Measurements from ENCODE around the gene PIAS3.
"Not testable (repeated sequence)": the region's sequence is repeated elsewhere in the genome, so short reads cannot be mapped to it uniquely, and the experiment has no call there.

The PIAS3 gene

GRCh38 chr1:145871994-145872924 is 13.4 kb upstream of the PIAS3 start:
- DNase-seq = peak; percentile 15

GRCh38 chr1:145868232-145868631 is 9.4 kb upstream of the PIAS3 start:
- no peak for DNase-seq

- DNase-seq = no peak
Measured at GRCh38 chr1:145863282-145864018, 4.6 kb upstream of the PIAS3 start.

GRCh38 chr1:145859491-145860023 is 676 bp upstream of the PIAS3 start:
- DNase-seq = peak; percentile 73

GRCh38 chr1:145858238-145858900 is 512 bp downstream of the PIAS3 start:
- DNase-seq = peak; percentile 64

GRCh38 chr1:145857170-145857569 is 1.7 kb downstream of the PIAS3 start:
- no peak for DNase-seq

- no peak for DNase-seq
Measured at GRCh38 chr1:145855426-145855948, 3.4 kb downstream of the PIAS3 start.

- DNase-seq = no peak
Measured at GRCh38 chr1:145849356-145850160, 9.3 kb downstream of the PIAS3 start.

- no peak for DNase-seq
Measured at GRCh38 chr1:145847827-145848226, 11.1 kb downstream of the PIAS3 start.

- peak; percentile 16 for DNase-seq
Measured at GRCh38 chr1:145846201-145846612, 12.7 kb downstream of the PIAS3 start.

GRCh38 chr1:145845514-145846161 is 13.2 kb downstream of the PIAS3 start, which contains the start of gene NUDT17:
NUDT17 (plus strand) TSS chr1:145845630; CDS start chr1:145845641, 11 bp downstream.
- DNase-seq = peak; percentile 71

- DNase-seq = no peak
Measured at GRCh38 chr1:145845144-145845513, 13.8 kb downstream of the PIAS3 start.

GRCh38 chr1:145843031-145843430 is 15.8 kb downstream of the PIAS3 start:
- DNase-seq = no peak

- DNase-seq = no peak
Measured at GRCh38 chr1:145837656-145838055, 21.2 kb downstream of the PIAS3 start.

- not testable (repeated sequence) for DNase-seq
Measured at GRCh38 chr1:145830810-145831209, 28.1 kb downstream of the PIAS3 start.

- DNase-seq = no peak
Measured at GRCh38 chr1:145828367-145829026, 30.4 kb downstream of the PIAS3 start.

- no peak for DNase-seq
Measured at GRCh38 chr1:145827966-145828365, 30.9 kb downstream of the PIAS3 start.

GRCh38 chr1:145826030-145826429 is 32.9 kb downstream of the PIAS3 start:
- no peak for DNase-seq

- no peak for DNase-seq
Measured at GRCh38 chr1:145824499-145824842, 34.4 kb downstream of the PIAS3 start.

- DNase-seq = peak; percentile 88
Measured at GRCh38 chr1:145823565-145824498, 35.0 kb downstream of the PIAS3 start, which contains the start of the genes POLR3C and RNF115. POLR3C (plus strand) TSS chr1:145824200; CDS start chr1:145825777, 1,577 bp downstream. RNF115 (minus strand) TSS chr1:145824095; CDS start chr1:145823873, 222 bp downstream.
